ENCODE measurements around the gene PTPRM.

DNA sequence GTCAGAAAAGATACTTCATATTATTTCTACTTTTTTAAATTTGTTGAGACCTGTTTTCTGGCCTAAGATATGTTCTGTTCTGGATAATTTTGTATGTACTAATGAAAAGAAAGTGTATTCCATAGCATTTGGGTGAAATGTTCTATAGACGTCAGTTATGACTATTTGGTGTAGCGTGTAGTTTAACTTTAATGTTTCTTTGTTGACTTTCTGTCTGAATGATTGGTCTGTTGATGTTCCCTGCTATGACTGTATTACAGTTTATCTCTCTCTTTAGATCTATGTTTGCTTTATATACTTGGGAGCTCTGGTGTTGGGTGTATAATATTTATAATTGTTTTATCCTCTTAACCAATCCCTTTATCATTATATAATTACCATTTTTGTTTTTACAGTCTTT, 352.4 kb downstream of the PTPRM start:
- TF ChIP-seq, protein P1, sequence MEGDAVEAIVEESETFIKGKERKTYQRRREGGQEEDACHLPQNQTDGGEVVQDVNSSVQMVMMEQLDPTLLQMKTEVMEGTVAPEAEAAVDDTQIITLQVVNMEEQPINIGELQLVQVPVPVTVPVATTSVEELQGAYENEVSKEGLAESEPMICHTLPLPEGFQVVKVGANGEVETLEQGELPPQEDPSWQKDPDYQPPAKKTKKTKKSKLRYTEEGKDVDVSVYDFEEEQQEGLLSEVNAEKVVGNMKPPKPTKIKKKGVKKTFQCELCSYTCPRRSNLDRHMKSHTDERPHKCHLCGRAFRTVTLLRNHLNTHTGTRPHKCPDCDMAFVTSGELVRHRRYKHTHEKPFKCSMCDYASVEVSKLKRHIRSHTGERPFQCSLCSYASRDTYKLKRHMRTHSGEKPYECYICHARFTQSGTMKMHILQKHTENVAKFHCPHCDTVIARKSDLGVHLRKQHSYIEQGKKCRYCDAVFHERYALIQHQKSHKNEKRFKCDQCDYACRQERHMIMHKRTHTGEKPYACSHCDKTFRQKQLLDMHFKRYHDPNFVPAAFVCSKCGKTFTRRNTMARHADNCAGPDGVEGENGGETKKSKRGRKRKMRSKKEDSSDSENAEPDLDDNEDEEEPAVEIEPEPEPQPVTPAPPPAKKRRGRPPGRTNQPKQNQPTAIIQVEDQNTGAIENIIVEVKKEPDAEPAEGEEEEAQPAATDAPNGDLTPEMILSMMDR (IDR thresholded peaks at IDR 0.05; ENCODE audit: borderline replicate concordance, extremely low read depth, low read length, poor library complexity, severe bottlenecking): no peak
- no peak for TF ChIP-seq EZH2 (IDR thresholded peaks at IDR 0.05; ENCODE audit: borderline replicate concordance, low read depth, low read length, severe bottlenecking)

Measured in DND-41 (cell line).